Erythroblast (primary cell): ENCODE results near the gene VANGL1.

Experiments used
- GATA1 ChIP-seq: IDR thresholded peaks from 2 replicates; pipeline ENCODE4 v1.6.1; 2011; ENCODE audit warnings: low read depth, mild to moderate bottlenecking, control low read depth, low read length, moderate library complexity
- POLR2A ChIP-seq: IDR thresholded peaks from 2 replicates; pipeline ENCODE4 v1.6.1; 2011; ENCODE audit warnings: mild to moderate bottlenecking, low read length

- TF ChIP-seq POLR2A = no peak
- TF ChIP-seq GATA1 = no peak
These were observed 90.5 kb downstream of the VANGL1 start for GRCh38 chr1:115732316-115732715.
